H1 (cell line): ENCODE results near the gene HABP2. TPM values are rescaled to one million over a fixed set of nuclear protein-coding genes. Genes with fewer than 3 reads are reported as not detected.

ENCODE experiments used
- CTBP2 ChIP-seq: IDR thresholded peaks from 2 replicates; pipeline ENCODE4 v1.7.0; 2011; ENCODE audit warnings: borderline replicate concordance, mild to moderate bottlenecking, moderate library complexity, mixed read lengths, low read length; ENCODE audit not compliant: insufficient read depth, insufficient read length
- EP300 ChIP-seq, 2 experiments: IDR thresholded peaks; 1 replicate in 1 of 2; 2 replicates in 1 of 2; pipeline ENCODE4 v1.6.1; 2011 to 2012; ENCODE audit warnings: low read depth in 2 of 2, low read length in 2 of 2, mild to moderate bottlenecking in 2 of 2, borderline replicate concordance in 1 of 2, inconsistent platforms in 1 of 2, moderate library complexity in 1 of 2
- HDAC6 ChIP-seq: IDR thresholded peaks from one replicate; pipeline ENCODE4 v1.7.1; 2012; ENCODE audit warnings: low read depth, mild to moderate bottlenecking, inconsistent platforms, low read length, moderate library complexity
- KDM1A ChIP-seq: fragments of 200-600, 300-600 bp; sonication (generic); IDR thresholded peaks from 2 replicates; pipeline ENCODE4 v1.7.1; 2016; ENCODE audit warnings: mild to moderate bottlenecking, low read length, borderline replicate concordance
- NANOG ChIP-seq: IDR thresholded peaks from 2 replicates; pipeline ENCODE4 v1.6.1; 2011; ENCODE audit warnings: low read length, low read depth, mild to moderate bottlenecking, inconsistent platforms; ENCODE audit not compliant: insufficient read depth, poor library complexity, severe bottlenecking
- RBBP5 ChIP-seq: IDR thresholded peaks from 2 replicates; pipeline ENCODE4 v1.7.1; 2012; ENCODE audit warnings: low read depth, mild to moderate bottlenecking, inconsistent platforms, low read length, moderate library complexity, borderline replicate concordance
- polyA plus RNA-seq, 7 experiments: library from polyadenylated mRNA; depleted of rRNA in 3 of 7; stranded (reverse) in 5 of 7; unstranded in 2 of 7; fragments of >200 nt in 5 of 7; fragments of 200-250 nt in 2 of 7; gene quantifications; 1 replicate in 5 of 7; 2 replicates in 1 of 7; 4 replicates in 1 of 7; pipeline versions ENCODE4 v1.2.1 to v1.2.3, GENCODE V29; 2011 to 2013; ENCODE audit warnings: missing spikeins in 2 of 7, mixed read lengths in 2 of 7
- total RNA-seq: library from RNA; stranded (reverse); fragmentation: NEBNext Ultra II Directional; extraction: Animal tissue kit (Norgen Biotek cat#: 25700); gene quantifications from 2 replicates; pipeline ENCODE4 v1.2.1, GENCODE V29; 2021
- TF ChIP-seq, protein P1 (sequence below): IDR thresholded peaks from 2 replicates; pipeline ENCODE4 v1.6.1; 2012; ENCODE audit warnings: low read length, inconsistent platforms

Gene HABP2
- total and polyA plus RNA-seq, 2 of the 8 experiments (the other 6 are each of a cell fraction or from before 2014, with no cell fraction given) = not detected

DNA sequence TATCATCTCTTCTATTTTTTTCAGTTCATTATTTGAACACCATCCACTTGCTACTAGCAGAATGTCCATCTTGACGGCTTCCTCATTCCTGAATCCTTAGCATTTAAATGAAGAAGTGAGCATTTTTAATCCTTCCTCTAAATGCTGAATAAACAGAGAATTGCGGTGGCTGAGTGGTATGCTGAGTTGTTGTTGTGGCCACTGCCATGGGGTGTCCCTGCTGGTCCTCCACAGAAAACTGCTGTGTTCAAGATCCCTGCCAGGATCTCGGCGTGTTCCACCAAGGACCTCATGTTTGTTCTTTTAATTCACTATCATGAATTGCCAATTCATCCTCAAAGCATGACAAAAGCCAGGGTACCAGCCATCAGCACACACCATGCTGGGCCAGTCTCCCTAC, 48.9 kb upstream of the HABP2 start (continued):
- no peak for TF ChIP-seq EP300 (IDR thresholded peaks at IDR 0.05; ENCODE audit: borderline replicate concordance in 1 of 2, low read depth in 2 of 2, low read length in 2 of 2)
- no peak for TF ChIP-seq NANOG
- TF ChIP-seq, protein P1, sequence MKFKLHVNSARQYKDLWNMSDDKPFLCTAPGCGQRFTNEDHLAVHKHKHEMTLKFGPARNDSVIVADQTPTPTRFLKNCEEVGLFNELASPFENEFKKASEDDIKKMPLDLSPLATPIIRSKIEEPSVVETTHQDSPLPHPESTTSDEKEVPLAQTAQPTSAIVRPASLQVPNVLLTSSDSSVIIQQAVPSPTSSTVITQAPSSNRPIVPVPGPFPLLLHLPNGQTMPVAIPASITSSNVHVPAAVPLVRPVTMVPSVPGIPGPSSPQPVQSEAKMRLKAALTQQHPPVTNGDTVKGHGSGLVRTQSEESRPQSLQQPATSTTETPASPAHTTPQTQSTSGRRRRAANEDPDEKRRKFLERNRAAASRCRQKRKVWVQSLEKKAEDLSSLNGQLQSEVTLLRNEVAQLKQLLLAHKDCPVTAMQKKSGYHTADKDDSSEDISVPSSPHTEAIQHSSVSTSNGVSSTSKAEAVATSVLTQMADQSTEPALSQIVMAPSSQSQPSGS = no peak
- TF ChIP-seq KDM1A = no peak
- TF ChIP-seq RBBP5 = no peak
- no peak for TF ChIP-seq HDAC6
- no peak for TF ChIP-seq CTBP2
